ENCODE data around the gene SGPP2. TPM values are rescaled to one million over a fixed set of nuclear protein-coding genes. Genes with fewer than 3 reads are reported as not detected.

The SGPP2 gene
- total RNA-seq, 1 experiment from 2014 or later: not detected

DNA sequence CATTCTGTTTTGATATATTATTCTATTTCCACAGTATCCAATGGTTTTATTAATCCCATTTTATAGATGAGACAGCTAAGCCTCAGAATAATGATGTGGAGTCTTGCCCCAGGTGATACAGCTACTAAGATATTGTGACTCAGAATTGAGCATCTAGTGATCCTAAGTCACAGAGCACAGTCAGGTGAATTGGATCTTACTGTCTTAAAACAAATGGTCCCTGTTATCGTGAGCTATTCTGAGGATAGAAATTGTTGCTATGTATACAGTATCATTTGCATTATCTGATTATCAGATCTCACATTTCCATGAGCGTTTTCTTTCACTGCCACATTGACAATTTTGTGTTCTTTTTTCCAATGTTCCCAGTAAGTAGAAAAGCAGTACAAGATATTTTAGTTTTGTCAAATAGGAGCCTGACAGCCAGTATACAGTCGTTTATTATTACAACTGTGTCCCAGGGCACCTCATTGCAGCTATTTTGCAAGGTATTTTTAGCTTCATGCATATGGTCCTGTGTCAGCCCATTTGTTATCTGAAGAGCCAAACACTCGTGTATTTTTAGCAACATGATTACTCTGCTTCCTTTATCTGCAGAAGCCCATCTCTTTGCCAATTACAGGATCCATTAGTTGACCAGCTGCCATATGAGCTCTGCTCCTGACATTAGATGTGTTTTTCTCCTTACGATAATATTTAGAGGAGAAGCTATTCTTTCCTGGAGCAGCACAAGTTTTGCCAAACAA lies 25.1 kb upstream of the SGPP2 start:
- Histone ChIP-seq H3K14ac (ENCODE audit: insufficient read depth, low read length) (no peak overlapping the region), H2BK12ac (ENCODE audit: insufficient read length, low read depth, low read length) (no peak overlapping the region), H4K5ac (ENCODE audit: insufficient read length, low read depth, low read length) (no peak overlapping the region), H2BK5ac (ENCODE audit: insufficient read length, low read length) (no peak overlapping the region), H4K91ac (ENCODE audit: insufficient read length, low read depth, low read length) (no peak overlapping the region), H3K9ac (ENCODE audit: extremely low read depth, insufficient read length, low read length) (no peak overlapping the region), H2AK5ac (ENCODE audit: insufficient read length, low read length) (no peak overlapping the region), H3K4me2 (ENCODE audit: insufficient read depth, insufficient read length, low read length) (no peak overlapping the region), H2BK15ac (ENCODE audit: low read depth, low read length) (no peak overlapping the region), H3K23me2 (ENCODE audit: insufficient read length, low read depth, low read length, poor library complexity, severe bottlenecking) (no peaks in the 10 kb centered on the region), H2BK120ac (ENCODE audit: low read depth, low read length, poor library complexity, severe bottlenecking) (no peak overlapping the region), H2AFZ (ENCODE audit: low read length) (no peak overlapping the region), H3K4me1 (ENCODE audit: insufficient read depth, low read length) (no peaks in the 10 kb centered on the region), H3K23ac (ENCODE audit: insufficient read length, low read depth, low read length) (no peak overlapping the region), H3K27ac (ENCODE audit: insufficient read length, low read depth, low read length) (no peak overlapping the region), H3K79me1 (ENCODE audit: insufficient read depth, low read depth, low read length, poor library complexity, severe bottlenecking) (no peaks in the 10 kb centered on the region), H3K18ac (ENCODE audit: insufficient read length, low read depth, low read length) (no peak overlapping the region), H3T11ph (ENCODE audit: low read length) (no peak overlapping the region), H4K20me1 (ENCODE audit: control insufficient read depth, insufficient read depth, insufficient read length) (no peaks in the 10 kb centered on the region), H3K4ac (ENCODE audit: low read depth, low read length) (no peak overlapping the region), H3K79me2 (ENCODE audit: insufficient read depth, low read length) (no peaks in the 10 kb centered on the region), H2BK20ac (ENCODE audit: low read depth, low read length, poor library complexity, severe bottlenecking) (no peak overlapping the region), H3K27me3 (ENCODE audit: insufficient read depth, low read length) (no peaks in the 10 kb centered on the region), H4K8ac (replicated peaks; ENCODE audit: insufficient read length, low read depth, low read length) (no peak overlapping the region), H3K56ac (ENCODE audit: insufficient read length, low read depth, low read length) (no peak overlapping the region), H3K9me3 (ENCODE audit: control insufficient read depth, low read depth, low read length) (no peaks in the 10 kb centered on the region)
- no peak for DNase-seq
- peaks cover 3 to 16% of the 10 kb centered on the region in 2 experiments; a peak in 4 of 5 replicates for H3K9me3 Mint-ChIP-seq
- no CpG with 5 or more reads among the region's 5 CpGs for WGBS (ENCODE audit: extremely low coverage, insufficient read length, low lambda C conversion rate)
- peaks cover 1 to 3% of the 10 kb centered on the region in 2 experiments for H3K4me1 Mint-ChIP-seq
- TF ChIP-seq, protein P1, sequence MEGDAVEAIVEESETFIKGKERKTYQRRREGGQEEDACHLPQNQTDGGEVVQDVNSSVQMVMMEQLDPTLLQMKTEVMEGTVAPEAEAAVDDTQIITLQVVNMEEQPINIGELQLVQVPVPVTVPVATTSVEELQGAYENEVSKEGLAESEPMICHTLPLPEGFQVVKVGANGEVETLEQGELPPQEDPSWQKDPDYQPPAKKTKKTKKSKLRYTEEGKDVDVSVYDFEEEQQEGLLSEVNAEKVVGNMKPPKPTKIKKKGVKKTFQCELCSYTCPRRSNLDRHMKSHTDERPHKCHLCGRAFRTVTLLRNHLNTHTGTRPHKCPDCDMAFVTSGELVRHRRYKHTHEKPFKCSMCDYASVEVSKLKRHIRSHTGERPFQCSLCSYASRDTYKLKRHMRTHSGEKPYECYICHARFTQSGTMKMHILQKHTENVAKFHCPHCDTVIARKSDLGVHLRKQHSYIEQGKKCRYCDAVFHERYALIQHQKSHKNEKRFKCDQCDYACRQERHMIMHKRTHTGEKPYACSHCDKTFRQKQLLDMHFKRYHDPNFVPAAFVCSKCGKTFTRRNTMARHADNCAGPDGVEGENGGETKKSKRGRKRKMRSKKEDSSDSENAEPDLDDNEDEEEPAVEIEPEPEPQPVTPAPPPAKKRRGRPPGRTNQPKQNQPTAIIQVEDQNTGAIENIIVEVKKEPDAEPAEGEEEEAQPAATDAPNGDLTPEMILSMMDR (conservative IDR thresholded peaks at IDR 0.05): no peak
- no peak overlapping the region for H3K4me3 Mint-ChIP-seq
- H3K27ac Mint-ChIP-seq: no peak overlapping the region
- peaks cover 0 to 7% (median 0%) of the 10 kb centered on the region in 3 experiments; a peak in 2 of 7 replicates for H3K36me3 Mint-ChIP-seq (ENCODE audit: insufficient read depth in 1 of 3, low read depth in 3 of 3)
- H3K27me3 Mint-ChIP-seq (ENCODE audit: low read depth): peaks cover 3% of the 10 kb centered on the region

Measured in H9 (cell line).